PC-9 (cell line): Measurements from ENCODE around the gene NPW.

ENCODE experiments used
- CTCF ChIP-seq: fragments of 200-600 bp; sonication (generic); conservative IDR thresholded peaks from 2 replicates; pipeline ENCODE4 v1.6.1; 2017; ENCODE audit warnings: mixed run types, antibody characterized with exemption, mild to moderate bottlenecking, moderate library complexity
- EZH2 ChIP-seq: fragments of 200-600 bp; sonication (generic); IDR thresholded peaks from 2 replicates; pipeline ENCODE4 v1.8.0; 2017; ENCODE audit warnings: antibody characterized with exemption, low read depth

GRCh38 chr16:2036200-2036966, 16.8 kb downstream of the NPW start:
- TF ChIP-seq CTCF (no peak), EZH2 (no peak)
